HEK293T (cell line): ENCODE measurements around the gene AMPD3.

ENCODE experiments used
- ARNT ChIP-seq: fragments of 450-650 bp; IDR thresholded peaks from 2 replicates; pipeline ENCODE4 v1.6.1; 2017; ENCODE audit warnings: mild to moderate bottlenecking
- BHLHE40 ChIP-seq: fragments of 450-650 bp; IDR thresholded peaks from 2 replicates; pipeline ENCODE4 v1.6.1; 2016; ENCODE audit warnings: mild to moderate bottlenecking, moderate library complexity, borderline replicate concordance
- CTBP1 ChIP-seq: fragments of 450-650 bp; IDR thresholded peaks from 2 replicates; pipeline ENCODE4 v1.6.1; 2016; ENCODE audit warnings: borderline replicate concordance
- FOXK2 ChIP-seq: fragments of 450-650 bp; IDR thresholded peaks from 2 replicates; pipeline ENCODE4 v1.6.1; 2016; ENCODE audit warnings: mild to moderate bottlenecking
- LEF1 ChIP-seq: fragments of 450-650 bp; IDR thresholded peaks from 2 replicates; pipeline ENCODE4 v1.6.1; 2017; ENCODE audit warnings: mild to moderate bottlenecking, borderline replicate concordance
- SP1 ChIP-seq: fragments of 450-650 bp; IDR thresholded peaks from 2 replicates; pipeline ENCODE4 v1.6.1; 2017
- TARDBP ChIP-seq: fragments of 450-650 bp; IDR thresholded peaks from 2 replicates; pipeline ENCODE4 v1.6.1; 2016
- ZNF384 ChIP-seq: fragments of 450-650 bp; IDR thresholded peaks from 2 replicates; pipeline ENCODE4 v1.6.1; 2016

DNA sequence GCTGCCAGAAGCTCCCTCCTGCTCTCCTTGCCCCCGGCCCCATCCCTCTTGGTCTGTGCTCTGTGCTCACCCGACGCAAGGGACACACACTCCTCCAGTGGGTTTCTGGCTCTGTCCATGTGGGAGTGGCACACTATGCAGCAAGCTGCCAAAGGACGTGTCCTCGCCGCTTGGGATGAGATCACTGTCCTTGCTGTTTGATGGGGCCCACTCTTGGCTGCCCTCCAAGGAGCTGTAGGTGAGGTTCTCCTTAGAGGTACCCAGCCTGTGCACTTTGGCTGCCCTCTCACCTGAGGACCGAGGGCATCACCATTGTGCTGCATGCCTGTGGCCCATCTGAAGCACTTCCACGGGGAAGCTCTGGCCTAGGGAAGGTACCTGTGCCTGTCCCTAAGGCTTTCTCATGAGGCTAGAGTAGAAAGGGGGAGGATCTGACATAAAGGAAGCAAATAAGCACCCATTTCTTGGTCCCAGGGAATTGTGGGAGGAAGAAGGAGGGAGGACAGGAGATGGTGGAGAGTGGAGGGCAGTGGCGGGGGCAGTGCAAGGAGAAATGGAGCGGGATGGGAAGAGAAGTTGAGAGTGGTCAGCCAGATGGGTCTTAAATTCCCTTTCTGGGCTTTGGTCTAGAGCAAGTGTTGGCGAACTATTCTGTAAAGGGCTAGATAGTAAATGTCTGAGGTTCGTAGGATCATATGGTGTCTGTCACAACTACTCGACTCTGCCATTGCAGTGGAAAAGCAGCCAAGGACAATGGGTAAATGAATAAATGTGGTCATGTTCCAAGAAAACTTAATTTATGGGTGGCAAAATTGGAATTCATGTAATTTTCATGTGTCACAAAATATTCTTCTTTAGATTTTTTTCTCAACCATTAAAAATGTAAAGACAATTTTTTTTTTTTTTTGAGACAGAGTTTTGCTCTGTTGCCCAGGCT is 47.0 kb upstream of the AMPD3 start:
- no peak for TF ChIP-seq BHLHE40
- no peak for TF ChIP-seq ZNF384
- no peak for TF ChIP-seq LEF1
- TF ChIP-seq TARDBP: no peak
- TF ChIP-seq CTBP1: no peak
- TF ChIP-seq SP1: no peak
- no peak for TF ChIP-seq FOXK2
- no peak for TF ChIP-seq ARNT
